SK-N-SH (cell line): ENCODE measurements around the gene MRAP2. TPM values are rescaled to one million over a fixed set of nuclear protein-coding genes. Genes with fewer than 3 reads are reported as not detected.

Experiments used
- CTCF ChIA-PET: fragments of 300-600, 350-600 bp; formaldehyde crosslinking; extraction: SDS; loops from one replicate; lab custom pipeline; 2021; lab: Yijun Ruan, JAX
- POLR2A ChIA-PET: fragments of 350-600 bp; sonication (Branson Sonifier 250); formaldehyde crosslinking; extraction: SDS; loops from one replicate; lab custom pipeline; 2020; ENCODE audit warnings: antibody characterized with exemption, inconsistent platforms; lab: Yijun Ruan, JAX
- DNase-seq: peaks from one replicate; pipeline ENCODE4 v3.0.0; 2012
- H2AFZ ChIP-seq: fragments of 200-600 bp; sonication (generic); 2 replicates; pipeline ENCODE4 v1.8.1; 2016; ENCODE audit warnings: antibody characterized with exemption, mild to moderate bottlenecking, low read depth
- H3F3A ChIP-seq: fragments of 200-600 bp; sonication (generic); replicated peaks from 2 replicates; pipeline ENCODE3; 2016; ENCODE audit warnings: antibody characterized with exemption, mild to moderate bottlenecking; ENCODE audit not compliant: insufficient read depth
- H3K27ac ChIP-seq, 2 experiments: fragments of 200-500 bp in 1 of 2; fragments of 200-600 bp in 1 of 2; sonication (Bioruptor generic) in 1 of 2; sonication (generic), shearing (Covaris generic) in 1 of 2; 2 replicates each; pipeline versions ENCODE4 v1.5.1 to v1.6.1; 2014 to 2016; ENCODE audit warnings: low read depth in 2 of 2, inconsistent platforms in 1 of 2, low read length in 1 of 2, mild to moderate bottlenecking in 1 of 2, mixed read lengths in 1 of 2
- H3K27me3 ChIP-seq: fragments of 200-600 bp; sonication (generic), shearing (Covaris generic); 2 replicates; pipeline ENCODE4 v1.6.1; 2016; ENCODE audit warnings: mixed run types; ENCODE audit not compliant: insufficient read depth
- H3K36me3 ChIP-seq, 2 experiments: fragments of 200-500 bp in 1 of 2; fragments of 200-600 bp in 1 of 2; sonication (Bioruptor generic) in 1 of 2; sonication (generic) in 1 of 2; replicated peaks in 1 of 2; 2 replicates each; pipeline versions ENCODE3 to v1.5.1; 2014 to 2016; ENCODE audit warnings: low read length in 1 of 2, mild to moderate bottlenecking in 1 of 2; ENCODE audit not compliant: insufficient read depth in 2 of 2, control insufficient read depth in 1 of 2
- H3K4me1 ChIP-seq, 2 experiments: fragments of 200-500 bp in 1 of 2; fragments of 200-600 bp in 1 of 2; sonication (Bioruptor generic) in 1 of 2; sonication (generic), shearing (Covaris generic) in 1 of 2; 2 replicates each; pipeline versions ENCODE4 v1.5.1 to v1.6.1; 2014 to 2016; ENCODE audit warnings: low read depth in 1 of 2, low read length in 1 of 2, mixed run types in 1 of 2; ENCODE audit not compliant: insufficient read depth in 2 of 2, control insufficient read depth in 1 of 2
- H3K4me2 ChIP-seq: fragments of 200-600 bp; sonication (generic), shearing (Covaris generic); 2 replicates; pipeline ENCODE4 v1.6.1; 2017; ENCODE audit warnings: mixed run types
- H3K4me3 ChIP-seq, 2 experiments: fragments of 200-500 bp in 1 of 2; fragments of 200-600 bp in 1 of 2; sonication (Bioruptor generic) in 1 of 2; sonication (generic), shearing (Covaris generic) in 1 of 2; 2 replicates each; pipeline versions ENCODE4 v1.5.1 to v1.8.1; 2014 to 2016; ENCODE audit warnings: low read depth in 2 of 2, inconsistent platforms in 1 of 2, low read length in 1 of 2, mild to moderate bottlenecking in 1 of 2, mixed read lengths in 1 of 2, moderate library complexity in 1 of 2
- H3K79me2 ChIP-seq: fragments of 200-600 bp; sonication (generic); 2 replicates; pipeline ENCODE4 v1.8.1; 2017; ENCODE audit warnings: mild to moderate bottlenecking; ENCODE audit not compliant: insufficient read depth
- H3K9ac ChIP-seq: fragments of 200-600 bp; sonication (generic); 2 replicates; pipeline ENCODE4 v1.6.1; 2017; ENCODE audit warnings: mixed run types
- H3K9me2 ChIP-seq: fragments of 200-600 bp; sonication (generic); 2 replicates; pipeline ENCODE4 v1.6.1; 2017; ENCODE audit warnings: mixed run types
- H3K9me3 ChIP-seq: fragments of 200-600 bp; sonication (generic); 2 replicates; pipeline ENCODE4 v1.6.1; 2017; ENCODE audit warnings: mixed run types, mild to moderate bottlenecking, moderate library complexity
- H4K20me1 ChIP-seq: fragments of 200-600 bp; sonication (generic); 2 replicates; pipeline ENCODE4 v1.6.1; 2017; ENCODE audit warnings: mild to moderate bottlenecking, mixed run types; ENCODE audit not compliant: insufficient read depth
- CHD2 ChIP-seq: fragments of 150-350 bp; IDR thresholded peaks from 2 replicates; pipeline ENCODE4 v1.6.1; 2018; ENCODE audit warnings: low read length; ENCODE audit not compliant: partially characterized antibody
- CTCF ChIP-seq: fragments of 200-600 bp; sonication (generic); IDR thresholded peaks from 2 replicates; pipeline ENCODE4 v1.6.1; 2017; ENCODE audit warnings: antibody characterized with exemption, mild to moderate bottlenecking, moderate library complexity
- ELF1 ChIP-seq: IDR thresholded peaks from 2 replicates; pipeline ENCODE4 v1.4.0; 2012
- EP300 ChIP-seq, 2 experiments: IDR thresholded peaks; 2 replicates each; pipeline versions ENCODE4 v1.4.0 to v1.6.1; 2012; ENCODE audit warnings: borderline replicate concordance in 1 of 2, low read depth in 1 of 2, low read length in 1 of 2
- FOXM1 ChIP-seq: IDR thresholded peaks from 2 replicates; pipeline ENCODE4 v1.4.0; 2012; ENCODE audit warnings: low read depth, mild to moderate bottlenecking
- MAX ChIP-seq: IDR thresholded peaks from 2 replicates; pipeline ENCODE4 v1.4.0; 2012; ENCODE audit warnings: low read depth
- MEF2A ChIP-seq: IDR thresholded peaks from 2 replicates; pipeline ENCODE4 v1.4.0; 2012; ENCODE audit warnings: low read depth, borderline replicate concordance
- RCOR1 ChIP-seq: fragments of 150-350 bp; IDR thresholded peaks from 2 replicates; pipeline ENCODE4 v1.6.1; 2017; ENCODE audit warnings: antibody characterized with exemption, low read length
- RFX5 ChIP-seq: IDR thresholded peaks from 2 replicates; pipeline ENCODE4 v1.6.1; 2012; ENCODE audit warnings: mild to moderate bottlenecking, improper control_type of control experiment, low read length
- RXRA ChIP-seq: IDR thresholded peaks from 2 replicates; pipeline ENCODE4 v1.4.0; 2012; ENCODE audit warnings: low read depth, mild to moderate bottlenecking, borderline replicate concordance
- USF2 ChIP-seq: fragments of 150-350 bp; IDR thresholded peaks from 2 replicates; pipeline ENCODE4 v1.6.1; 2017; ENCODE audit warnings: antibody characterized with exemption, low read length, low read depth, borderline replicate concordance
- WGBS: methylation state at CpG from one replicate; pipeline ENCODE4 v1.1.6; 2017; ENCODE audit warnings: low lambda C conversion rate; 5-methylcytosine and 5-hydroxymethylcytosine counted together
- polyA plus RNA-seq, 3 experiments: library from polyadenylated mRNA; depleted of rRNA; stranded (reverse); fragments of >200 nt; gene quantifications; 2 replicates each; pipeline ENCODE4 v1.2.3, GENCODE V29; 2012
- TF ChIP-seq, protein P1 (sequence below): fragments of 150-350 bp; IDR thresholded peaks from 2 replicates; pipeline ENCODE4 v1.6.1; 2016; ENCODE audit warnings: mild to moderate bottlenecking, low read depth, low read length

MRAP2 gene
- polyA plus RNA-seq, 1 of the 3 experiments (the other 2 are of a cell fraction): 0.12 TPM

GRCh38 chr6:84018453-84019061, 15.0 kb upstream of the MRAP2 start (continued):
- TF ChIP-seq, protein P1, sequence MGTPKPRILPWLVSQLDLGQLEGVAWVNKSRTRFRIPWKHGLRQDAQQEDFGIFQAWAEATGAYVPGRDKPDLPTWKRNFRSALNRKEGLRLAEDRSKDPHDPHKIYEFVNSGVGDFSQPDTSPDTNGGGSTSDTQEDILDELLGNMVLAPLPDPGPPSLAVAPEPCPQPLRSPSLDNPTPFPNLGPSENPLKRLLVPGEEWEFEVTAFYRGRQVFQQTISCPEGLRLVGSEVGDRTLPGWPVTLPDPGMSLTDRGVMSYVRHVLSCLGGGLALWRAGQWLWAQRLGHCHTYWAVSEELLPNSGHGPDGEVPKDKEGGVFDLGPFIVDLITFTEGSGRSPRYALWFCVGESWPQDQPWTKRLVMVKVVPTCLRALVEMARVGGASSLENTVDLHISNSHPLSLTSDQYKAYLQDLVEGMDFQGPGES: no peak
- TF ChIP-seq CTCF (no peak), MEF2A (no peak), RFX5 (no peak), CHD2 (no peak)

GRCh38 chr6:84019141-84019841, 14.3 kb upstream of the MRAP2 start:
- H3K9me3 ChIP-seq: no peaks in the 10 kb centered on the region
- no peaks in the 10 kb centered on the region for H3K9me2 ChIP-seq
- no peak overlapping the region for H3K4me2 ChIP-seq

More at GRCh38 chr6:84019141-84019841, 14.3 kb upstream of the MRAP2 start:
- no peaks in the 10 kb centered on the region for H4K20me1 ChIP-seq
- H3K4me1 ChIP-seq: peaks cover 0 to 21% of the 10 kb centered on the region in 2 experiments; a peak in 2 of 4 replicates
- no peaks in the 10 kb centered on the region for H3K36me3 ChIP-seq
- H3K27me3 ChIP-seq: no peaks in the 10 kb centered on the region
- no peak overlapping the region for H3K9ac ChIP-seq
- peak overlapping the region in 1 of 2 experiments; percentile 97; a peak in 2 of 4 replicates for H3K27ac ChIP-seq
- no peaks in the 10 kb centered on the region for H3K79me2 ChIP-seq
- TF ChIP-seq EP300 (IDR thresholded peaks at IDR 0.05; ENCODE audit: borderline replicate concordance in 1 of 2, low read depth in 1 of 2, low read length in 1 of 2) (no peak), MAX (no peak), USF2 (no peak), CHD2 (no peak), RCOR1 (no peak), RFX5 (no peak), FOXM1 (no peak), ELF1 (no peak), RXRA (no peak)
- TF ChIP-seq, all 33 proteins: peak for 0
- ChIA-PET POLR2A (no interaction called here), CTCF (no interaction called here)
- Histone ChIP-seq H2AFZ (no peak overlapping the region), H3K4me3 (no peak overlapping the region), H3F3A (no peaks in the 10 kb centered on the region)
- DNase-seq: no peak
- 87% methylated on average over 28 of the region's 28 CpGs for WGBS
